Measurements from ENCODE around the gene AGAP9.
"Not testable (repeated sequence)": the region's sequence is repeated elsewhere in the genome, so short reads cannot be mapped to it uniquely, and the experiment has no call there.

- TF ChIP-seq CTCF (IDR thresholded peaks at IDR 0.05; ENCODE audit: low read length); EZH2phosphoT487 (IDR thresholded peaks at IDR 0.05; ENCODE audit: low read length); EZH2 (optimal IDR thresholded peaks at IDR 0.05; ENCODE audit: low read depth, low read length): not testable (repeated sequence)
Measured at GRCh38 chr10:47565517-47565920, 42.1 kb upstream of the AGAP9 start.

All from MM.1S (cell line).